ENCODE results near the gene PIGA.

The PIGA gene

GRCh38 chrX:15301924-15302323, 33.4 kb downstream of the PIGA start:
- H3K9ac ChIP-seq = no peak overlapping the region
- H3K79me2 ChIP-seq (ENCODE audit: insufficient read depth, low read depth) = no peaks in the 10 kb centered on the region
- H3K27me3 ChIP-seq (ENCODE audit: insufficient read depth, low read depth) = no peaks in the 10 kb centered on the region
- H3K4me2 ChIP-seq = no peak overlapping the region; the same call in 1 of the 2 replicates
- TF ChIP-seq CTCF (conservative IDR thresholded peaks at IDR 0.05; ENCODE audit: low read depth, low read length) = no peak
- no peaks in the 10 kb centered on the region for H3K36me3 ChIP-seq (ENCODE audit: insufficient read depth)
- peaks cover 8% of the 10 kb centered on the region for H3K4me1 ChIP-seq (ENCODE audit: low read depth, poor library complexity, severe bottlenecking)
- no peaks in the 10 kb centered on the region for H4K20me1 ChIP-seq (ENCODE audit: insufficient read depth)
- H3K27ac ChIP-seq = no peak overlapping the region
- no peak overlapping the region for H3K4me3 ChIP-seq (IDR thresholded peaks at IDR 0.05; ENCODE audit: insufficient read depth, low read depth, low read length)
- peak overlapping the region; percentile 44 for H2AFZ ChIP-seq (ENCODE audit: low read depth)

GRCh38 chrX:15299941-15300851, 35.1 kb downstream of the PIGA start:
- H3K27me3 ChIP-seq (ENCODE audit: insufficient read depth, low read depth) = no peaks in the 10 kb centered on the region
- H3K4me1 ChIP-seq (ENCODE audit: low read depth, poor library complexity, severe bottlenecking) = peaks cover 8% of the 10 kb centered on the region
- H3K27ac ChIP-seq = no peak overlapping the region
- H3K4me2 ChIP-seq = no peak overlapping the region
- H3K4me3 ChIP-seq (IDR thresholded peaks at IDR 0.05; ENCODE audit: insufficient read depth, low read depth, low read length) = no peak overlapping the region
- no peaks in the 10 kb centered on the region for H4K20me1 ChIP-seq (ENCODE audit: insufficient read depth)
- H3K36me3 ChIP-seq (ENCODE audit: insufficient read depth) = no peaks in the 10 kb centered on the region
- TF ChIP-seq CTCF (conservative IDR thresholded peaks at IDR 0.05; ENCODE audit: low read depth, low read length) = peak; percentile 71
- no peaks in the 10 kb centered on the region for H3K79me2 ChIP-seq (ENCODE audit: insufficient read depth, low read depth)
- no peak overlapping the region for H2AFZ ChIP-seq (ENCODE audit: low read depth)
- H3K9ac ChIP-seq = no peak overlapping the region

GRCh38 chrX:15298780-15299179, 36.5 kb downstream of the PIGA start:
- Histone ChIP-seq H3K27ac (no peak overlapping the region), H3K4me2 (no peak overlapping the region), H3K4me3 (IDR thresholded peaks at IDR 0.05; ENCODE audit: insufficient read depth, low read depth, low read length) (no peak overlapping the region), H3K9ac (no peak overlapping the region), H3K79me2 (ENCODE audit: insufficient read depth, low read depth) (no peaks in the 10 kb centered on the region), H4K20me1 (ENCODE audit: insufficient read depth) (no peaks in the 10 kb centered on the region), H3K4me1 (ENCODE audit: low read depth, poor library complexity, severe bottlenecking) (peaks cover 8% of the 10 kb centered on the region), H3K27me3 (ENCODE audit: insufficient read depth, low read depth) (no peaks in the 10 kb centered on the region), H3K36me3 (ENCODE audit: insufficient read depth) (no peaks in the 10 kb centered on the region), H2AFZ (ENCODE audit: low read depth) (no peak overlapping the region)
- no peak for TF ChIP-seq CTCF (conservative IDR thresholded peaks at IDR 0.05; ENCODE audit: low read depth, low read length)

- no peak for TF ChIP-seq CTCF (conservative IDR thresholded peaks at IDR 0.05; ENCODE audit: low read depth, low read length)
- H2AFZ ChIP-seq (ENCODE audit: low read depth) = no peak overlapping the region
- no peak overlapping the region for H3K4me2 ChIP-seq
- no peaks in the 10 kb centered on the region for H4K20me1 ChIP-seq (ENCODE audit: insufficient read depth)
- H3K4me1 ChIP-seq (ENCODE audit: low read depth, poor library complexity, severe bottlenecking) = peaks cover 8% of the 10 kb centered on the region
- no peak overlapping the region for H3K9ac ChIP-seq
- no peak overlapping the region for H3K4me3 ChIP-seq (IDR thresholded peaks at IDR 0.05; ENCODE audit: insufficient read depth, low read depth, low read length)
- no peaks in the 10 kb centered on the region for H3K36me3 ChIP-seq (ENCODE audit: insufficient read depth)
- H3K27me3 ChIP-seq (ENCODE audit: insufficient read depth, low read depth) = no peaks in the 10 kb centered on the region
- no peak overlapping the region for H3K27ac ChIP-seq
- H3K79me2 ChIP-seq (ENCODE audit: insufficient read depth, low read depth) = no peaks in the 10 kb centered on the region
Measured at GRCh38 chrX:15298201-15298600, 37.1 kb downstream of the PIGA start.
